SIG-M5 treated with dmso at 0.1 percent for 504 hours (cell line): Measurements from ENCODE around the gene SH2B2.

Source experiments
- DNase-seq: peaks from one replicate; lab custom pipeline; 2025; ENCODE audit not compliant: unreplicated experiment; lab: John Stamatoyannopoulos, UW

Gene SH2B2

GRCh38 chr7:102264367-102264891 lies 22.2 kb upstream of the SH2B2 start:
- peak; percentile 10 for DNase-seq

DNA sequence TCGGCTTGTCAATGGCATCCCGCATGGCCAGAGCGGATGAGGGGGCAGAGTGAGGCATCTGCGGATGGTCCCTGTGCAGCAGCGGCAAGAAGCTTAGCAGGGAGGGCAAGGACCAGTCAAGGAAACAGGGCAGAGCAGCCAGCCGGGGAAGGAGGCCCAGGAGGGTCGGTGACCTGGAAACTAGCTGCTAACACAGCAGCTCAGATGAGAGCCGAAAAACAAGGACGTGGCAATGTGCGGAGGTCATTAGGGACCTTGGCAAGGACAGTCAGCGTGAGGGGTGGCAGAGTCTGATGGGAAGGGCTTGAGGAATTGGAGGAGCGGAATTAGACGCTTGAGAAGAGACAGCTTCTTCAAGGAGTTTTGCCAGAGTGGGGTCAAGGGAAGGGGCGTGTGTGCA lies 20.1 kb upstream of the SH2B2 start:
- no peak for DNase-seq

DNA sequence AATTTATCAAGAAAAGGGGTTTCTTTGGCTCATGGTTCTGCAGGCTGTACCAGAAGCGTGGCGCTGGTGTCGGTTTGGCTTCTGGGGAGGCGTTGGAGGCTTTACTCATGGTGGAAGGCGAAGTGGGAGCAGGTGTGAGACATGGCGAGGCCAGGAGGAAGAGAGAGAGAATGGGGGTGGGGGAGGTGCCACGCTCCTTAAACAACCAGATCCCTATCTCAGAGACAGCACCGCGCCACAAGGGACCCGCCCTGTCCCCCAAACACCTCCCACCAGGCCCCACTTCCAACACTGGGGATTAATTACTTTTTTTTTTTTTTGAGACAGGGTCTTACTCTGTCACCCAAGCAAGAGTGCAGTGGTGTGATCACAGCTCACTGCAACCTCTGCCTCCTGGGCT lies 18.0 kb upstream of the SH2B2 start:
- no peak for DNase-seq

DNA sequence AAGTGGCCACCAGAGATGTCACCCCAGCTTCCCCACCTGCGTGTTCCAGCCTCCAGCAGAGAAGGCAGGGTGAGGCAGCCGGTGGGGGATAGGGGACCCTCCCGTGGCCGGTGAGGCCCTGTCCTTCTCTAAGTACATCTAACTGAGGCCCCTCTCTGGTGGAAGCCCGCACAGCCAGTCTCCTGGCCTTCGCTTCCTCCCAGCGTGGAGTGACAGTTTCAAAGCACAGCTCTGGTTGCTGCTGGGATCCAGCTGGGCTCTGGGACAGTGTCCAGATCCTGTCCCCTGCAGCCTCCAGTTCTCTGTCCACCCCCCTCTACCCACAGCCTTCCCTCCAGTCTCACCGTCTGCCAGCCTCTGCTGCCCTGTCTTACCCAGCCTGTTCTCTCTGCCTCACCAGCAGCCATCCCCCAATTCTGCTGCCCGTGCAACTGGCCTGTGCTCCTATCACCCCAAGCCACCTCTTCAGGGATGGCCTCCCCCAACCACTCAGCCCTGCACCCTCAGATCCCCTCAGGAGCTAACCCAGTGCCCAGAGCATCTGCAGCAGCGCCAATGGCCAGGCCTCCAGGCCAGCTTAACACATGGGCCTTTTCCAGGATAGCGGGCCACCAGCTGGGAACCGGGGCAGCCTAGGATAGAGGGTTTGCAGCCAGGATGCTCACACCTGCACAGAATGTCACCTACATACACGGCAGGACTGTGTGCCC lies 16.3 kb upstream of the SH2B2 start:
- no peak for DNase-seq

GRCh38 chr7:102271158-102271798 lies 15.4 kb upstream of the SH2B2 start:
- no peak for DNase-seq

DNA sequence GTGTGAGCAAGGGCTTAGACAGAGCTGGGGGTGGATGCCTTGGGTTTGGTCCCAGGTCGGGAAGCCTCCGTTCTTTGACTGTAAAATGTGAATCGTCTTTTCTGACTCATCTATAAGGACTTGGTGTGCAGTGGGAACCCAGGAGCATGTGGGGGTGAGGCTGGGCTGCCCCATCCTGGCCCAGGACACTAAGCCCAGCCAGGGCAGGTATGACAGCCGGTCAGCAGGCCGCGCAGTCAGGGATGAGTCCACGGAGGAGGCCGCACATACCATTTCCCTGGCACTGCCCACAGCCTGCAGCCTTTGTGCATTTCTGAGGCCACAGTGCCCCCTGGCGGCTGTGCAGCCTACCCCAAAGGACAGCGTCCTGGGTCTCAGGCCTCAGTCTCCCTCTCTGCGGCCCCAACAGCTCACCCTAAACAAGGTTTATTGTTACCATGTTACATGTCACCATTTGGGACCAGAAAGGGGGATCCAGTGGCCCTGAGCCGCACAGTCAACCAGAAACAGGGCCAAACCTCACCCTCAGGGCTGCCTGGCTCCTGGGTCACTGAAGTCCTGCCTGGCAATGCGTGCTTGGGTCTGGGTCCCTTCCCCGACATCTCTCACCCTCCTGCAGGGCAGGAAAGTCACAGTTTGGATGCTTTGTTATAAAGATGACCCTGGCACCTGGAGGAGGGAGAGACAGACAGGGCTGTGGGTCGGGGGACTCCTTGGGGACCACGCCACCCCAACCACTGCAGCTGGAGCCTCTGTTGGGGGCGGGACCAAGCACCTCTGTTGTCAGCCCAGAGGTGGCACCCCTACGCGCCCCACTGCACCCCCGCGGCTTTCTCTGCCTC lies 14.4 kb upstream of the SH2B2 start:
- peak; percentile 34 for DNase-seq

GRCh38 chr7:102272917-102273748 lies 13.5 kb upstream of the SH2B2 start:
- DNase-seq = no peak

- peak; percentile 75 for DNase-seq
Measured at GRCh38 chr7:102273749-102274712, 12.6 kb upstream of the SH2B2 start.

DNA sequence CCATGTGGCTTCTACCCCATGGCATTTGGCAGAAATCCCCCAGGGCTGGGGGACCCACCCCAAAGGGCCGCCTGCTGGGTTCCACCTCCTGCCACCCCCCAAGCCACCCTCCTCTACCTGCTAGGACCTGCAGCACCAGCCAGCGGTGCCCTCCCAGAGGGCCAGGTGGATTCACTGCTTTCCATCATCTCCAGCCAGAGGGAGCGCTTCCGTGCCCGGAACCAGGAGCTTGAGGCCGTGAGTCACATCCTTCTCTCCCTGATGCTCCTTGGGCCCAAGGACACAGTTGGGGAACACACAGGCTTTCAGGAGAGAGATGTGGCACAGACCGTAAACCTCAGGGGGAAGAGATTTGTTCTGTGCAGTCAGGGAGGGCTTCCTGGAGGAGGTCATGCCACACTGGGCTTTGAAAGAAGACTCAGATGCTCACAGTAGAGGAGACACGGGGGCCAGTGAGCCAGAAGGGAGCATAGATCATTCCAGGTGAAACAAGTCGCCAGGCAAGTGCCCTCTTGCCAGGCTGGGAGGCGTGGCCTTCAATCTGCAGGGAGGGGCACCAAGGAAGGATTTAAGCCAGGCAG lies 11.5 kb upstream of the SH2B2 start:
- DNase-seq = no peak

DNA sequence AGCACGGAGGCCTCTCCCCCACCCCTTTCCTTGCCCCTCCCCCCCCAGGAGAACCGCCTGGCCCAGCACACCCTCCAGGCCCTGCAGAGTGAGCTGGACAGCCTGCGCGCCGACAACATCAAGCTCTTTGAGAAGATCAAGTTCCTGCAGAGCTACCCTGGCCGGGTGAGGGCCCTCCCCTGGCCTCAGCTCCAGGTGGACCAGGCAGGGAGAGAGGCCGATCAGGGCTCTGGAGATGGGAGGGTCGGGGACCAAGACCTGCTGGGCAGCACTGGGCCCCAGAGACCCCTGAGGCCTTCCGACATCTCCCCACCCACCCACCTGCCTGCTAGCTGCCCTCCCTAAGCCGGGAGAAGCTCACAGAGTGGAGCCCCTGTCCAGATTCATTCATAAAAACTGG lies 8.8 kb upstream of the SH2B2 start:
- no peak for DNase-seq

DNA sequence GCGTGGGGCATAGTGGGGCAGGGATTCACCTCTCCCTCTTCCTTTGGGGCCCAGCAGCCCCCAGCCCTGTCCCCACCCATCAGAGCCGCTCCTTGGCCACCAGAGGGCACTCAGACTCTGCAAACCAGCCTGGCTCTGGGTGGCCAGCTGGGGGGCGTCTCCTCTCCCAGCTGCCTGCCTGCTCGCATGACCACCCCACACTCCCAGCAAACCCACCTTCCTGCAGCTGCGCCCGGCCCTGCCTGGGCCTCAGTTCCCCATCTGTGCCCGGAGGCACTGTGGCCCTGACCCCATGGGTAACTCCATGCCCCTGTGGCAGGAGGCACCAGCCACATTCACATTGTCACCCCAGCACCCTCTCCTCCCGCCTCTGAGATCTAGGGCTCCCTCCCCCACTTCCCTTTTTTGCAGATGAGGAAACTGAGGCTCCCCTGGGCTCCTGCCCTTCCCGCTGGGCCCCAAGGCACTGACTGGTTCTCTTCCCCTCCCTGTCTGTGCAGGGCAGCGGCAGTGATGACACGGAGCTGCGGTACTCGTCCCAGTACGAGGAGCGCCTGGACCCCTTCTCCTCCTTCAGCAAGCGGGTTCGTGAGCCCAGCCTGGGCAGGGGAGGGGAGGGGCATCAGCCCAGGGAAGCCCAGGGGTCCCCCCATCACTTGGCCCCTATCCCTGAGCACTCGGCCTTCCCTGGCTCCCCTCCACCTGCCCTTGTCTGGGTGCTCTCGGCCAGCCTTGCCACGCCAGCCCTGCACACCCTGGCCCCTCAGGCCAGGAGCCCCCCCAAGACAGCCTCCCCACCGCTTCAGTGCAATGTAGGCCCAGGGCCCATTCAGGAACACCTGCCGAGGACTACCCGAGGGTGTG lies 6.9 kb upstream of the SH2B2 start:
- peak; percentile 70 for DNase-seq

- DNase-seq = no peak
Measured at GRCh38 chr7:102280521-102280920, 6.1 kb upstream of the SH2B2 start.

DNA sequence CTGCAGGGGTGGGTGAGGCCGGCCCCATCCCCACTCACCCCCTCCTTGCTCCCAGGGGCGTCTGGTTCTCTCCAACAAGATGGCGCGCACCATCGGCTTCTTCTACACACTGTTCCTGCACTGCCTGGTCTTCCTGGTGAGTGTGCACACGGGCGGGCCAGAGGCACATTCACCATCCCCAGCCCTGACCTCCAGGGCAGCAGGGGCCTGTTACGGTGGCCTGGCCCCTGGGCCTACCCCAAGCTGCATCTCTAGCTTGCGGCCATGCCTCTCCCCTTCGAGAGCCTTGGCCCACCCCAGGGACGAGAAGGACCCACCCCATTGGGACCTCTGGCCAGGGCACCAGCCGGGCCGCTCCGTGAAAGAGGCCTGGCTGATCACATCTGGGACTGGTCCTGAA lies 4.9 kb upstream of the SH2B2 start:
- DNase-seq = no peak

DNA sequence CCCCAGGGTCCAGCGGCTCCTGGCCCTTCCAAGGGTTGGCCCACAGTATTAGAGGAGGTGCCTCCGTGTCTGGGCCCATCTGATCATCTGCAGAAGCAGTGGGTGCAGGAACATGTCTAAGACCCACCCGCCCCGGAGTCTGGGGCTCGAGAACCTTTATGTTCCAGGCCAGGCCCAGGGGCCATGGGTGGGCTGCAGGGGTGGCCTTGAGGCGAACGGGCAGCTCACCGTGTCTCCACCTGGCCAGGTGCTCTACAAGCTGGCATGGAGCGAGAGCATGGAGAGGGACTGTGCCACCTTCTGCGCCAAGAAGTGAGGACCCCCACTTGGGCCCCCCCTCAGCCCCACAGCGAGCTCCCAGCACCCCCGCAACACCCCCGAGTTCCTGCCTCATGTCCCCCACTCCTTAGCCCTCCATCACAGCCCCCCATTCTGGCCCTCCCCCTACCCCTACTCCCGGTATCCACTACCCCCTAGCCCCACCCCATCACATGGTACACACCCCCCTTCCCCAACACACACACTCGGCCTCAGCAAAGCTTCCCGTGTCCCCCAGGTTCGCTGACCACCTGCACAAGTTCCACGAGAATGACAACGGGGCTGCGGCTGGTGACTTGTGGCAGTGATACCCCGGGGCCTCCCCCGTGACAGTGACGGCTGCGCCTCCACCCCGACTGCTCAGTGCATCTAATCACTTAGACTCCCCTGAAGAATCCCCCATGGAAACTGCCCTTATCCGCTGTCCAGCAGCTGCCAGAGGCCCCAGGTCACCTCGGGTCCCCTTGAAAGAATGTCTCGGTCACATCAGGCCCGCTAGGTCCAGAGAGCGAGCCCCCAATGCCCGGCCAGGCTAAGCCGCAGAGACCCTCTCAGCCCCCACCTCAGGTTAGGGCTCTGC lies 4.0 kb upstream of the SH2B2 start:
- DNase-seq = no peak

- DNase-seq = no peak
Measured at GRCh38 chr7:102283477-102284189, 3.0 kb upstream of the SH2B2 start.

GRCh38 chr7:102284399-102284798 lies 2.3 kb upstream of the SH2B2 start:
- DNase-seq = no peak
